Activated naive CD8-positive, alpha-beta T cell treated with anti-CD3 and anti-CD28 coated beads, Interleukin-2, amount 50 U/mL, for 24 hours (primary cell): ENCODE results near the gene FHOD3.

ENCODE experiments used
- ATAC-seq: fragments of 150-1000 bp; cut with Tn5 transposase; one replicate; pipeline ENCODE4 v1.10.0; 2021
- DNase-seq: peaks from one replicate; pipeline ENCODE4 v3.0.0; 2021
- H3K27ac Mint-ChIP-seq: one replicate; pipeline ENCODE4 v1.8.0; 2021; ENCODE audit warnings: mild to moderate bottlenecking, mixed read lengths
- H3K27me3 Mint-ChIP-seq: one replicate; pipeline ENCODE4 v1.8.0; 2021; ENCODE audit warnings: mixed read lengths
- H3K36me3 Mint-ChIP-seq: one replicate; pipeline ENCODE4 v1.8.0; 2021; ENCODE audit warnings: low read depth, mixed read lengths
- H3K4me1 Mint-ChIP-seq: one replicate; pipeline ENCODE4 v1.8.0; 2021; ENCODE audit warnings: mixed read lengths
- H3K4me3 Mint-ChIP-seq: one replicate; pipeline ENCODE4 v1.8.0; 2021; ENCODE audit warnings: mild to moderate bottlenecking, moderate library complexity, mixed read lengths
- H3K9me3 Mint-ChIP-seq: one replicate; pipeline ENCODE4 v1.8.0; 2021; ENCODE audit warnings: mixed read lengths

FHOD3 gene

GRCh38 chr18:36304723-36305122 is 7.2 kb downstream of the FHOD3 start:
- Mint-ChIP-seq H3K27me3 (peaks cover 61% of the 10 kb centered on the region), H3K4me1 (no peaks in the 10 kb centered on the region), H3K9me3 (no peaks in the 10 kb centered on the region), H3K36me3 (no peaks in the 10 kb centered on the region), H3K27ac (no peak overlapping the region), H3K4me3 (no peak overlapping the region)
- ATAC-seq: no peak
- DNase-seq: no peak

DNA sequence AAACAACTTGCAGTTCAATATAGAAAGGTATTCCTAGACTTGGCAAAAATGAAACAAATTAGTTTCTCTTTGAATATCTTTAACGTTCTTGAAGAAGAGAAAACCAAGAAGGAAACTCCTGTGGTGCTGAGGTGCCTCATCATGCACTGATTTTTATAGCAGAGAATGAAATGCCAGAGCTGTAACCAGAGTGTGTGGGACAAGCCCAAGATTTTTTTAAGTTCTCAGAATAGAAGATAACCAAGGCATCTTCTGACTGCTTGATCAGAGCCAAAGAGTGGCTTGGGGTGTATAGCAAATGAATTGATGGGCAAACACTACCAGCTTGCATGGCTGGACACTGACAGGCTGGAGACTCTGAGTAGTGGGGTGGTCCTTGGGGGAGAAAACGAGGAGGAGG is 7.9 kb downstream of the FHOD3 start:
- Mint-ChIP-seq H3K4me1 (no peaks in the 10 kb centered on the region), H3K4me3 (no peak overlapping the region), H3K36me3 (no peaks in the 10 kb centered on the region), H3K27me3 (peaks cover 60% of the 10 kb centered on the region), H3K9me3 (no peaks in the 10 kb centered on the region), H3K27ac (no peak overlapping the region)
- ATAC-seq: no peak
- no peak for DNase-seq

DNA sequence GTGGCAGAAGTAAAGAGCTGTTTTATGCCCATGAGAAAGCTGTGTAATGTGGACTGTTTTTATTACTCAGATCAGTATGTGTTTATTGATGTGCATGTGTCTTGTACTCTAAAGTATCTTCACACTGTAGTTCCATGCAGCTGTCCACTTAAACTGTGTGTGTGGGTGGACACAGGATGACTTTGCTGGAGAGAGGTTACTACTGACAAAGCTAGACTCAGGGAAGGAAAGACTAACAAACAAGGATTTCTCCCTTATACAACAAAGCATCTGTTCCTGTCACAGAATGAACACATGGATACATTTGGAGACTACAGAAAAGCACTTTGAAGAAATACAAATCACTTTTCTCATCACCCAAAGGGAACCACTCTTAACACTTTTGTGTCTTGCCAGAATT is 10.0 kb downstream of the FHOD3 start:
- Mint-ChIP-seq H3K27me3 (peaks cover 55% of the 10 kb centered on the region), H3K4me1 (no peaks in the 10 kb centered on the region), H3K9me3 (no peaks in the 10 kb centered on the region), H3K27ac (no peak overlapping the region), H3K4me3 (no peak overlapping the region), H3K36me3 (no peaks in the 10 kb centered on the region)
- DNase-seq (no peak), ATAC-seq (no peak)

- Mint-ChIP-seq H3K27me3 (peaks cover 44% of the 10 kb centered on the region), H3K27ac (no peak overlapping the region), H3K36me3 (no peaks in the 10 kb centered on the region), H3K9me3 (no peaks in the 10 kb centered on the region), H3K4me3 (no peak overlapping the region), H3K4me1 (no peaks in the 10 kb centered on the region)
- ATAC-seq (no peak), DNase-seq (no peak)
Measured at GRCh38 chr18:36308711-36309435, 11.4 kb downstream of the FHOD3 start.

- Mint-ChIP-seq H3K9me3 (no peaks in the 10 kb centered on the region), H3K36me3 (no peaks in the 10 kb centered on the region), H3K4me1 (no peaks in the 10 kb centered on the region), H3K27ac (no peak overlapping the region), H3K4me3 (no peak overlapping the region), H3K27me3 (peaks cover 43% of the 10 kb centered on the region)
- DNase-seq (no peak), ATAC-seq (no peak)
Measured at GRCh38 chr18:36309436-36310391, 12.2 kb downstream of the FHOD3 start.

- Mint-ChIP-seq H3K9me3 (no peaks in the 10 kb centered on the region), H3K27ac (no peak overlapping the region), H3K4me3 (no peak overlapping the region), H3K27me3 (peaks cover 33% of the 10 kb centered on the region), H3K4me1 (no peaks in the 10 kb centered on the region), H3K36me3 (no peaks in the 10 kb centered on the region)
- no peak for ATAC-seq
- DNase-seq: no peak
Measured at GRCh38 chr18:36311026-36311570, 13.6 kb downstream of the FHOD3 start.

GRCh38 chr18:36312806-36313395 is 15.4 kb downstream of the FHOD3 start:
- Mint-ChIP-seq H3K27me3 (peaks cover 26% of the 10 kb centered on the region), H3K36me3 (no peaks in the 10 kb centered on the region), H3K4me3 (no peak overlapping the region), H3K4me1 (no peaks in the 10 kb centered on the region), H3K9me3 (no peaks in the 10 kb centered on the region), H3K27ac (no peak overlapping the region)
- DNase-seq (no peak), ATAC-seq (no peak)

- Mint-ChIP-seq H3K27me3 (peaks cover 20% of the 10 kb centered on the region), H3K4me1 (no peaks in the 10 kb centered on the region), H3K27ac (no peak overlapping the region), H3K36me3 (no peaks in the 10 kb centered on the region), H3K9me3 (peaks cover 8% of the 10 kb centered on the region), H3K4me3 (no peak overlapping the region)
- no peak for DNase-seq
- ATAC-seq: no peak
Measured at GRCh38 chr18:36314098-36314497, 16.6 kb downstream of the FHOD3 start.

DNA sequence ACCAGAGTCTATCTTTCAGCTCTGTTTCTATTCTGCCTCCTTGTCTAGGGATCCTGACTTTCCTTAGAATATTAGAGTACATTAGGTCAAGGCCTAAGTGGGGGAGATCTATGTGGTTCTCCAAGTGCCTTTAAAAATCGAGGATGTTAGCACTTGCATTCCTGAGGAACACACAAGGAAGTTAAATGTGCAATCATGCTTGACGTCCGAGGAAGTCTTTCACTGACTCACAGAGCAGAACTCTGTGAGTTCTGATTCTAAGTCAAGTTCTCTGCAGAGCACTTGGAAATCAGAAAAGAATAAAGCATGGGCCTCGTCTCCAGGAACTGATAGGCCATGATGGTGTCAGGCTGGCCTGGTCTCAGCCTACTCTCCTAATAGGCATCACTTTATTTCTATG is 17.2 kb downstream of the FHOD3 start:
- H3K27me3 Mint-ChIP-seq: peaks cover 22% of the 10 kb centered on the region
- peaks cover 2% of the 10 kb centered on the region for H3K36me3 Mint-ChIP-seq
- H3K4me3 Mint-ChIP-seq: no peak overlapping the region
- DNase-seq: no peak
- no peaks in the 10 kb centered on the region for H3K4me1 Mint-ChIP-seq
- H3K27ac Mint-ChIP-seq: no peak overlapping the region
- peaks cover 11% of the 10 kb centered on the region for H3K9me3 Mint-ChIP-seq
- no peak for ATAC-seq

DNA sequence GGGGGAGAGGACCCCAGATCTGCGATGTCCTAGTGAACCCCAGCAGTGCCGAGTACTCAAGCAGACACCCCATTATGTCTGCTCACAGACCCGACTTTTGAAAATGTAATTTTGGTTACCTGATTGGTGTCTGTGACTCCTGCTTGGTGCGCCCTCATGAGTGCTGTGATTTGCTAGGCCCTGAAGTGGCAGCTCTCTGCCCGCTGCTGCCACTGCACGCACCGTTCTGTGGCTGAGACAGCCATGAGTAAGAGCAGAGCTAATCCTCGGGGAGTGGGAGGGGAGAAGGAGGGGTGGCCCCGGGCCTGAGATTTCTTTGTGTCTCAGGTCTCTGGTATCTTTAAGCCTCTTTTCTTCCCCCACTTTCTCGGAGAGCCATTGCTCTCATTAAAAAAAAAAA is 18.2 kb downstream of the FHOD3 start:
- peaks cover 21% of the 10 kb centered on the region for H3K27me3 Mint-ChIP-seq
- DNase-seq (no peak), ATAC-seq (no peak)
- H3K4me1 Mint-ChIP-seq: no peaks in the 10 kb centered on the region
- H3K9me3 Mint-ChIP-seq: peaks cover 11% of the 10 kb centered on the region
- H3K36me3 Mint-ChIP-seq: peaks cover 2% of the 10 kb centered on the region
- no peak overlapping the region for H3K27ac Mint-ChIP-seq
- no peak overlapping the region for H3K4me3 Mint-ChIP-seq

DNA sequence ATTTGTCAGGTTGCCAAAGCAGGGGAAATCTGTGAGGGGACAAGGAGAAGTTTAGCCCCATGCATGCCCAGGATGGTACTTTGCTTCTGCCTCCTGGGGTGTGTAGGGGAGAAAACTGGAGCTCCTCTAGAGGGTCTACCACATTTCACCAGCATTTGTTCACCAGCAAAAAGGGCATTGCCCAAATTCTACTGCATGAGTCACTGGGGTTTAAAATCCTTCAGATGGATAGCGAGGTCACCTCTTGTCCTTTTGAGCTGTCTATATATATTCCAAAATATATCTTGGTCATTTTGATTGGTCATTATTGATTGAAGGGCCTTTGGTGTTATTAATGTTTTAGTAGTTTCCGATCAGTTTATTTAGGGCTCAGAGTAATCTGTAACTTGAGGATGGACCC is 18.7 kb downstream of the FHOD3 start:
- peaks cover 2% of the 10 kb centered on the region for H3K36me3 Mint-ChIP-seq
- no peak for DNase-seq
- no peak overlapping the region for H3K27ac Mint-ChIP-seq
- no peak overlapping the region for H3K4me3 Mint-ChIP-seq
- peaks cover 22% of the 10 kb centered on the region for H3K27me3 Mint-ChIP-seq
- no peak for ATAC-seq
- peaks cover 11% of the 10 kb centered on the region for H3K9me3 Mint-ChIP-seq
- H3K4me1 Mint-ChIP-seq: no peaks in the 10 kb centered on the region

- no peak for DNase-seq
- H3K9me3 Mint-ChIP-seq: peaks cover 11% of the 10 kb centered on the region
Measured at GRCh38 chr18:36321658-36322407, 24.3 kb downstream of the FHOD3 start.

GRCh38 chr18:36322408-36322728 is 24.9 kb downstream of the FHOD3 start:
- H3K27me3 Mint-ChIP-seq: peaks cover 19% of the 10 kb centered on the region
- H3K9me3 Mint-ChIP-seq: peaks cover 11% of the 10 kb centered on the region
- H3K4me1 Mint-ChIP-seq: no peaks in the 10 kb centered on the region
- no peak for ATAC-seq
- no peak overlapping the region for H3K4me3 Mint-ChIP-seq
- DNase-seq: no peak
- H3K36me3 Mint-ChIP-seq: peaks cover 2% of the 10 kb centered on the region
- H3K27ac Mint-ChIP-seq: no peak overlapping the region

More at GRCh38 chr18:36321658-36322407, 24.3 kb downstream of the FHOD3 start:
- Mint-ChIP-seq H3K36me3 (peaks cover 2% of the 10 kb centered on the region), H3K4me1 (no peaks in the 10 kb centered on the region), H3K27me3 (peaks cover 19% of the 10 kb centered on the region), H3K4me3 (no peak overlapping the region), H3K27ac (no peak overlapping the region)
- no peak for ATAC-seq

DNA sequence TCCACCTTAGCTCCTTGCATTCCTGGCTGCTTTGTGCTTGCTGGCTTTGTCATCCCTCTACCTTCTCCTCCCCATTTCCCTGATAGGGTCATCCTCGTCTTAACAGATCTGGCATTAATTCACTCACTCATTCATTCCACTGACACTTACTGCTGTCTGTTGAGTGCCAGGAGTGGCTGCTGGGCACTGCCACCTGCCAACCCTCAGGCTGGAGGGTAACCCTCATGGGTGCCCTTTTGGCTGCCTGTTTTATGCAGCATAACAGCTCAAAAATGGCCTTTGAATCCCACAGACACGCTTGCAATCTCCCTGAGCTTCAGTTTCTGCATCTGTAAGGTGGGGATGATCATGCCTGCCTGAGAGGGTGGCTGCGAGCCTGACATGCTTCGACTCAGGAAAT is 25.2 kb downstream of the FHOD3 start:
- no peak for DNase-seq
- H3K4me3 Mint-ChIP-seq: no peak overlapping the region
- H3K4me1 Mint-ChIP-seq: no peaks in the 10 kb centered on the region
- peaks cover 19% of the 10 kb centered on the region for H3K27me3 Mint-ChIP-seq
- ATAC-seq: no peak
- peaks cover 11% of the 10 kb centered on the region for H3K9me3 Mint-ChIP-seq
- peaks cover 2% of the 10 kb centered on the region for H3K36me3 Mint-ChIP-seq
- no peak overlapping the region for H3K27ac Mint-ChIP-seq
